Measurements from ENCODE around the gene HOXD4.

- TF ChIP-seq CTCF (IDR thresholded peaks at IDR 0.05), result no peak
- no peak for TF ChIP-seq POLR2A (IDR thresholded peaks at IDR 0.05)
These were observed 9.1 kb downstream of the HOXD4 start for GRCh38 chr2:176160251-176160985.
